Ovary (tissue), 3 donors: ENCODE data around the gene BPHL.

Experiments
- EP300 ChIP-seq: sonication (generic); formaldehyde crosslinking; IDR thresholded peaks from one replicate; pipeline ENCODE4 v1.6.1; 2017; ENCODE audit warnings: antibody characterized with exemption
- POLR2A ChIP-seq: fragments of 450-650 bp; IDR thresholded peaks from one replicate; pipeline ENCODE4 v1.6.1; 2017; ENCODE audit warnings: antibody characterized with exemption, mild to moderate bottlenecking, moderate library complexity
- TF ChIP-seq, protein P1 (sequence below), 3 donors: fragments of 450-650 bp in 2 of 3; fragments of 200-600 bp in 1 of 3; IDR thresholded peaks; one replicate each; pipeline versions ENCODE4 v1.5.1 to v1.8.0; 2016 to 2022; ENCODE audit warnings: antibody characterized with exemption in 3 of 3, mild to moderate bottlenecking in 1 of 3
- donor health status: DM: no; HTN: no; CAD: no.

DNA sequence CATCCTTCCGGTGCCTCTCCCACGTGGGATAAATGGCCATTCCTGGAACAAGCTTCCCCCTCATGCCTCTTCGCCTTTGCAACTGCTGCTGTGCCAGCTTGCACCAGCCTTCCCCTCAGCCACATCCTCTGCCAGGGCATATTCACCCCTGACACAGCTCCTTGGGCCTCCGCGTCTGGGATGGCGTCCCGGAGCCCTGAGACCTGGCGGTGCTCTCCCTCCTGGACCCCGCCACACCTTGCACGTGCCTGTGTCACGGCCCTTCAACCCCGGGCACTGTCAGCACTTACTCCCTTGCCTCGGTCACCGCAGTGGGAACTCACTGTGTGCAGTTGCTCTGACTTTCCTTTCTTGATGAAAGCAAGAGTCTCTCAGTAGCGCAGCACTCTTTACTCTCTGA lies 13.2 kb downstream of the BPHL start:
- TF ChIP-seq, protein P1, sequence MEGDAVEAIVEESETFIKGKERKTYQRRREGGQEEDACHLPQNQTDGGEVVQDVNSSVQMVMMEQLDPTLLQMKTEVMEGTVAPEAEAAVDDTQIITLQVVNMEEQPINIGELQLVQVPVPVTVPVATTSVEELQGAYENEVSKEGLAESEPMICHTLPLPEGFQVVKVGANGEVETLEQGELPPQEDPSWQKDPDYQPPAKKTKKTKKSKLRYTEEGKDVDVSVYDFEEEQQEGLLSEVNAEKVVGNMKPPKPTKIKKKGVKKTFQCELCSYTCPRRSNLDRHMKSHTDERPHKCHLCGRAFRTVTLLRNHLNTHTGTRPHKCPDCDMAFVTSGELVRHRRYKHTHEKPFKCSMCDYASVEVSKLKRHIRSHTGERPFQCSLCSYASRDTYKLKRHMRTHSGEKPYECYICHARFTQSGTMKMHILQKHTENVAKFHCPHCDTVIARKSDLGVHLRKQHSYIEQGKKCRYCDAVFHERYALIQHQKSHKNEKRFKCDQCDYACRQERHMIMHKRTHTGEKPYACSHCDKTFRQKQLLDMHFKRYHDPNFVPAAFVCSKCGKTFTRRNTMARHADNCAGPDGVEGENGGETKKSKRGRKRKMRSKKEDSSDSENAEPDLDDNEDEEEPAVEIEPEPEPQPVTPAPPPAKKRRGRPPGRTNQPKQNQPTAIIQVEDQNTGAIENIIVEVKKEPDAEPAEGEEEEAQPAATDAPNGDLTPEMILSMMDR (IDR thresholded peaks at IDR 0.05): no peak
- no peak for TF ChIP-seq POLR2A
- no peak for TF ChIP-seq EP300
